D721Med (cell line): ENCODE data around the gene TMEM253.

Source experiments
- DNase-seq: peaks from one replicate; pipeline ENCODE4 v3.0.0; 2011; ENCODE audit warnings: low spot score; ENCODE audit not compliant: insufficient read length
- FAIRE-seq: peaks from 2 replicates; lab custom pipeline; 2011; peaks lifted over from hg19 to GRCh38; lab: Jason Lieb, UNC
- CTCF ChIP-seq: IDR thresholded peaks from 2 replicates; pipeline ENCODE4 v1.5.1; 2012; ENCODE audit warnings: mild to moderate bottlenecking, control low read depth; ENCODE audit not compliant: insufficient read depth; ENCODE audit errors: missing control alignments

TMEM253 gene

GRCh38 chr14:21087294-21088091, 13.4 kb upstream of the TMEM253 start:
- FAIRE-seq (no peak), DNase-seq (peak; percentile 31)
- no peak for TF ChIP-seq CTCF

- no peak for TF ChIP-seq CTCF
- FAIRE-seq (no peak), DNase-seq (no peak)
Measured at GRCh38 chr14:21088687-21089086, 12.2 kb upstream of the TMEM253 start.

DNA sequence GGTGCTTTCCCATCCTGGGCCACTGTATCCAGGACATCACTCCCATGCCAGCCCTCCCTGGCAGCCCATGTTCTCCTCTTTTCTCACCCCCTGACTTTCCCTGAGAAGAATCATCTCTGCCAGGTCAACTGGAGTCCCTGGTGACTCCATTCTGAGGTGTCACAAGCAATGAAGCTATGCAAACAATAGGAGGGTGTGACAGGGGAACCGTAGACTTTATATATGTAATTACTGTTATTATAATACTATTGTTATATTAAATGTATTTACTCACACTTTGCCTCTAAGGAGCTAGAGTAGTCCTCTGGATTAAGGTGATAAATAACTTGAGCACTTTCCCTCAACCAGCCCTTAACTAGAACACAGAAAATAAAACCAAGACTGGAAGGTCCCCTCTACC, 11.6 kb upstream of the TMEM253 start:
- DNase-seq (peak; percentile 12), FAIRE-seq (no peak)
- TF ChIP-seq CTCF: no peak

DNA sequence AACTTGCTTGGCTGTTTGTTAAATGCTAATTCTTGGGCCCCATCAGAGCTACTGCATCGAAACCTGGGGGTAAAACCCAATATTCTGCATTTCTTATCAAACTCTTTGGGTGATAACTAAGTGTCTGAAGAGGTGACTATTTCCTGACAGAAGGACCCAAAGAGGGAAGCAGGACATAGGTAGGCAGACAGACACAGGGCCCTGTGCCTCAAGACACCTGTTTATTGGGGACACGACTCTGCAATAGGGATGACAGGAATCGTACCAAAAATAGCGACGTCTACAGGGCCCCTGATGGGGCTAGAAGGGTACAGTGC, 11.0 kb upstream of the TMEM253 start:
- no peak for TF ChIP-seq CTCF
- no peak for DNase-seq
- no peak for FAIRE-seq

- FAIRE-seq (no peak), DNase-seq (peak; percentile 58)
- peak; percentile 27 for TF ChIP-seq CTCF
Measured at GRCh38 chr14:21090194-21090939, 10.5 kb upstream of the TMEM253 start.

DNA sequence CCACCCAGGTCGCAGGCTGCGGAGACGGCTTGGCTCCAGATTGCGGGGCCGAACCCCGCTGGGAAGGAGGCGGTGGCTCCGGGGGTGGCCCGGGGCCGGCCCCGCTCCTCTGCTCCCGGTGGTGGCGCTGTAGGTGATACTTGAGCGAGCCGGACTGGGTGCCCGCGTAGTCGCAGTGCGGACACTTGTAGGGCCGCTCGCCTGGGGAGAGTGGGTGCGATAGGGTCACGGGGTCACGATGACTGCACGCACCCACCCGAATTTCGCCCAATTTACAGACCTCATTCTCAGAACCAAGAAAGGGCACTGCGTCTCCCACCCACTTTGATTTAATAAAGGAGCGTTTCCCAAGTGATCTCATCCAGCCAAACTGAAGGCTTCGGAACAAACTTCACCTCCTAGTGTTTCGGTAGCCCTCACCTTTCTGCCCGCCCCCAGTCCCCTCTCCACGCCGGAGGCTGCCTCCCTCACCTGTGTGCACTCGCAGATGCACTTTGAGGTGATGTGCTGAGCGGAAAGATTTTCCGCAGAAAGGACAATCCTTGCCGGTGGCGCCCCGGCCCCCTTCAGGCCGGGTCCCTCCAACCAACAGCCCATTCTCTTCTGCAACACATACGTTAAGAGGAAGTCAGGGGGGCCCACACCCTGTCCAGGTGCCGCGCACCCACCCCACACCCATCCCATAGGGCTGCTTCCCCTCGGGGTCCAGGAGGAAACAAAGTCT, 9.8 kb upstream of the TMEM253 start:
- DNase-seq: no peak
- TF ChIP-seq CTCF: no peak
- FAIRE-seq: no peak
